Activated CD8-positive, alpha-beta T cell treated with anti-CD3 and anti-CD28 coated beads, Interleukin-2, amount 10 ng/mL, durations not matched to agents 7 days and 5 days (primary cell): ENCODE results near the gene FBXW8. TPM values are rescaled to one million over a fixed set of nuclear protein-coding genes. Genes with fewer than 3 reads are reported as not detected.

ENCODE experiments used
- ATAC-seq: fragments of 150-1000 bp; cut with Tn5 transposase; one replicate; pipeline ENCODE4 v1.10.0; 2021; ENCODE audit warnings: moderate library complexity
- CTCF ChIA-PET: fragments of 350-600 bp; sonication (Branson Sonifier 250); formaldehyde crosslinking; loops from one replicate; lab custom pipeline; 2021; ENCODE audit warnings: antibody characterized with exemption; lab: Charles Lee
- POLR2A ChIA-PET: fragments of 350-600 bp; sonication (Branson Sonifier 250); formaldehyde crosslinking; loops from one replicate; lab custom pipeline; 2021; ENCODE audit warnings: antibody characterized with exemption; lab: Charles Lee
- DNase-seq: peaks from one replicate; pipeline ENCODE4 v3.0.0-alpha.2; 2020
- H3K27ac Mint-ChIP-seq: one replicate; pipeline ENCODE4 v1.8.0; 2021; ENCODE audit warnings: mild to moderate bottlenecking, mixed read lengths
- H3K27me3 Mint-ChIP-seq: one replicate; pipeline ENCODE4 v1.8.0; 2021; ENCODE audit warnings: low read depth, mixed read lengths
- H3K36me3 Mint-ChIP-seq: one replicate; pipeline ENCODE4 v1.8.0; 2021; ENCODE audit warnings: low read depth, mixed read lengths
- H3K4me1 Mint-ChIP-seq: one replicate; pipeline ENCODE4 v1.8.0; 2021; ENCODE audit warnings: low read depth, mixed read lengths
- H3K4me3 Mint-ChIP-seq: one replicate; pipeline ENCODE4 v1.8.0; 2021; ENCODE audit warnings: mild to moderate bottlenecking, mixed read lengths
- H3K9me3 Mint-ChIP-seq: one replicate; pipeline ENCODE4 v1.8.0; 2022; ENCODE audit warnings: mixed read lengths; ENCODE audit not compliant: insufficient read depth
- total RNA-seq, 2 experiments: library from RNA; stranded (reverse); gene quantifications; one replicate each; pipeline ENCODE4 v1.2.3, GENCODE V29; 2021

Gene FBXW8
- total RNA-seq, 2 experiments from 2014 or later = 12.4 to 12.9 TPM

- DNase-seq = no peak
- H3K4me1 Mint-ChIP-seq = peaks cover 35% of the 10 kb centered on the region
- H3K9me3 Mint-ChIP-seq = no peaks in the 10 kb centered on the region
- ATAC-seq = no peak
- H3K36me3 Mint-ChIP-seq = peaks cover 9% of the 10 kb centered on the region
- POLR2A ChIA-PET = no interaction called here
- no peak overlapping the region for H3K27ac Mint-ChIP-seq
- no peaks in the 10 kb centered on the region for H3K27me3 Mint-ChIP-seq
- no peak overlapping the region for H3K4me3 Mint-ChIP-seq
- CTCF ChIA-PET = interaction anchor here (0.7 kb wide), 1 partner anchor 10 kb away, joined by 3 read pairs; no protein-coding TSS in a partner anchor
Observed at GRCh38 chr12:116964054-116965050, 53.6 kb downstream of the FBXW8 start.

GRCh38 chr12:116968986-116969385 lies 58.2 kb downstream of the FBXW8 start:
- ATAC-seq = no peak
- Mint-ChIP-seq H3K27me3 (no peaks in the 10 kb centered on the region), H3K9me3 (no peaks in the 10 kb centered on the region), H3K4me3 (no peak overlapping the region), H3K36me3 (peaks cover 20% of the 10 kb centered on the region), H3K27ac (no peak overlapping the region), H3K4me1 (no peaks in the 10 kb centered on the region)
- ChIA-PET POLR2A (no interaction called here), CTCF (interaction anchor here (0.9 kb wide), 1 partner anchor 14 kb away, joined by 4 read pairs; no protein-coding TSS in a partner anchor)
- DNase-seq = no peak

- no peak for ATAC-seq
- CTCF ChIA-PET = interaction anchor here (0.9 kb wide), 1 partner anchor 15 kb away, joined by 4 read pairs; no protein-coding TSS in a partner anchor
- peaks cover 18% of the 10 kb centered on the region for H3K36me3 Mint-ChIP-seq
- POLR2A ChIA-PET = no interaction called here
- no peak overlapping the region for H3K27ac Mint-ChIP-seq
- no peak overlapping the region for H3K4me3 Mint-ChIP-seq
- no peaks in the 10 kb centered on the region for H3K4me1 Mint-ChIP-seq
- H3K27me3 Mint-ChIP-seq = no peaks in the 10 kb centered on the region
- no peak for DNase-seq
- H3K9me3 Mint-ChIP-seq = no peaks in the 10 kb centered on the region
Observed at GRCh38 chr12:116969615-116970585, 59.1 kb downstream of the FBXW8 start.

- ATAC-seq = no peak
- H3K4me3 Mint-ChIP-seq = no peak overlapping the region
- H3K9me3 Mint-ChIP-seq = no peaks in the 10 kb centered on the region
- peaks cover 15% of the 10 kb centered on the region for H3K36me3 Mint-ChIP-seq
- POLR2A ChIA-PET = no interaction called here
- CTCF ChIA-PET = no interaction called here
- no peak overlapping the region for H3K27ac Mint-ChIP-seq
- H3K27me3 Mint-ChIP-seq = no peaks in the 10 kb centered on the region
- no peaks in the 10 kb centered on the region for H3K4me1 Mint-ChIP-seq
- no peak for DNase-seq
Observed at GRCh38 chr12:116971222-116971621, 60.5 kb downstream of the FBXW8 start.

GRCh38 chr12:116975779-116976393 lies 65.1 kb downstream of the FBXW8 start:
- ChIA-PET POLR2A (no interaction called here), CTCF (no interaction called here)
- ATAC-seq = no peak
- peaks cover 11% of the 10 kb centered on the region for H3K36me3 Mint-ChIP-seq
- no peaks in the 10 kb centered on the region for H3K27me3 Mint-ChIP-seq
- peaks cover 8% of the 10 kb centered on the region for H3K4me1 Mint-ChIP-seq
- no peak overlapping the region for H3K4me3 Mint-ChIP-seq
- DNase-seq = no peak
- no peak overlapping the region for H3K27ac Mint-ChIP-seq
- no peaks in the 10 kb centered on the region for H3K9me3 Mint-ChIP-seq

- Mint-ChIP-seq H3K36me3 (peaks cover 8% of the 10 kb centered on the region), H3K27ac (no peak overlapping the region), H3K4me1 (peaks cover 8% of the 10 kb centered on the region), H3K9me3 (no peaks in the 10 kb centered on the region), H3K27me3 (no peaks in the 10 kb centered on the region), H3K4me3 (no peak overlapping the region)
- DNase-seq (no peak), ATAC-seq (no peak)
- POLR2A ChIA-PET = no interaction called here
- CTCF ChIA-PET = interaction anchor here (1.2 to 1.3 kb wide), 2 partner anchors 11 to 142 kb away, joined by 3 to 4 read pairs; no protein-coding TSS in a partner anchor
Observed at GRCh38 chr12:116977465-116978380, 67.0 kb downstream of the FBXW8 start.

- Mint-ChIP-seq H3K36me3 (no peaks in the 10 kb centered on the region), H3K27me3 (no peaks in the 10 kb centered on the region), H3K4me3 (no peak overlapping the region), H3K9me3 (no peaks in the 10 kb centered on the region), H3K27ac (no peak overlapping the region), H3K4me1 (peaks cover 8% of the 10 kb centered on the region)
- CTCF ChIA-PET = interaction anchor here (1.2 kb wide), 1 partner anchor 141 kb away, joined by 3 read pairs; no protein-coding TSS in a partner anchor
- POLR2A ChIA-PET = no interaction called here
- ATAC-seq = no peak
- no peak for DNase-seq
Observed at GRCh38 chr12:116978791-116979508, 68.2 kb downstream of the FBXW8 start.

DNA sequence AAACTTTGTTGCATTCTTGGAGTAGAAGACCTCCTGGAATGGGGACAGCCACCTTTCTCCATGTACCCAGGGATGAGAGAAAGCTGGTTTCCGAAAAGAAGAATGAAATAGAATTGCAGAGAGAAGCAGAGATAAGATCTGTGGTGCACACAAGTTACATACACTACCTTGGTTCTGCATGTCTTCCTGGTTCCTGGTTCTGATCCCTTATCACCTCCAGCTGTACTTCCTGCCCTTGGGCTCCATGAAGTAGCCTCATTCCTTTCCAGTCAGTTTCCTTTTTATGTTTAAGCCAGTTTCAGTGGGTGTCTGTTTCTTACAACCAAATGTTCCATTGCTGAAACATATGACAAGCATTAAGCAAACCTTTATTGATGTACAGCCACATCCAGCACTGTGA lies 69.3 kb downstream of the FBXW8 start:
- peaks cover 8% of the 10 kb centered on the region for H3K4me1 Mint-ChIP-seq
- H3K27me3 Mint-ChIP-seq = no peaks in the 10 kb centered on the region
- no peak overlapping the region for H3K4me3 Mint-ChIP-seq
- no peak for DNase-seq
- H3K36me3 Mint-ChIP-seq = no peaks in the 10 kb centered on the region
- ChIA-PET CTCF (no interaction called here), POLR2A (no interaction called here)
- no peaks in the 10 kb centered on the region for H3K9me3 Mint-ChIP-seq
- ATAC-seq = no peak
- no peak overlapping the region for H3K27ac Mint-ChIP-seq

- Mint-ChIP-seq H3K9me3 (no peaks in the 10 kb centered on the region), H3K27ac (no peak overlapping the region), H3K4me1 (peaks cover 8% of the 10 kb centered on the region), H3K4me3 (no peak overlapping the region), H3K27me3 (no peaks in the 10 kb centered on the region), H3K36me3 (peaks cover 4% of the 10 kb centered on the region)
- ATAC-seq (no peak), DNase-seq (no peak)
- ChIA-PET CTCF (interaction anchor here (1.2 kb wide), 1 partner anchor 23 kb away, joined by 4 read pairs; no protein-coding TSS in a partner anchor), POLR2A (no interaction called here)
Observed at GRCh38 chr12:116982791-116983411, 72.2 kb downstream of the FBXW8 start.

GRCh38 chr12:116984098-116984497 lies 73.3 kb downstream of the FBXW8 start:
- POLR2A ChIA-PET = no interaction called here
- ATAC-seq = no peak
- DNase-seq = no peak

More at GRCh38 chr12:116984098-116984497, 73.3 kb downstream of the FBXW8 start:
- CTCF ChIA-PET = no interaction called here
- H3K4me1 Mint-ChIP-seq = peaks cover 8% of the 10 kb centered on the region
- H3K36me3 Mint-ChIP-seq = peaks cover 9% of the 10 kb centered on the region
- H3K27ac Mint-ChIP-seq = no peak overlapping the region
- H3K4me3 Mint-ChIP-seq = no peak overlapping the region
- H3K9me3 Mint-ChIP-seq = no peaks in the 10 kb centered on the region
- no peaks in the 10 kb centered on the region for H3K27me3 Mint-ChIP-seq
